NOMO-1 treated with DMSO at 0.1 percent for 48 hours (cell line): Measurements from ENCODE around the gene PPP1R12A.

ENCODE experiments used
- DNase-seq: peaks from one replicate; lab custom pipeline; 2025; ENCODE audit not compliant: unreplicated experiment; lab: John Stamatoyannopoulos, UW

PPP1R12A gene

DNA sequence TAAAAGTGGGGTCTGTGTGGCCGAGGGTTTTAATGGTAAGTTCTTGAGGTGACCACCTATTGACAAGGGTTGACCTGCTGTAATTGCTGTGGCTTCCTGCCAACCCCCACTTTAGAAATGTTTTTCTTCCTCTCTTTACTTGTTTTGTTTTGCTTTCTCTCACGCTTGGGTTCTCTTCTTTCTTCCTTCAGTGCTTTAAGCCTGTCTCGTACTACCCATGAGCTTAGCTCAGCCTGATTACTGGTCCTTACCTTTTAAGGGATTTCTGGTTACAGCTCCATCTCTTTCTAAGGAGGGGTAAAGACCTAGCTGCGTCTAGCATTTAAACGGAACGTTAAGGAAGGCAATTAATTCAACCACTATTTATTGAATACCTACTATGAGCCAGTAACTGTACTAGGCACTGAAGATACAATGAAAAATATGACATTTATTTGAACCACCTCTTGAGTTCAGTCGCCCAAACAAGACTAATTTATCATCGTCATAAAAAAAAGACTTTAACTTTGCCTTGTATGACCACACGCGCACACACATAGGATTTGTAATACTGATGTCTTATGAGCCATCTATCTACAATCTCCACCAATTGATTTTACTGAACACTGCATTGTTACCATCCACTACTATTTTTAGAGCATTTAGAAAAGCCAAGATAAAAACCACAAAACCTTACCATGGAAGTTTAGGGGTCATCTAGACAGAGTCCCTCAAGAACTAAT, 888 bp upstream of the PPP1R12A start:
- DNase-seq = peak; percentile 51

DNA sequence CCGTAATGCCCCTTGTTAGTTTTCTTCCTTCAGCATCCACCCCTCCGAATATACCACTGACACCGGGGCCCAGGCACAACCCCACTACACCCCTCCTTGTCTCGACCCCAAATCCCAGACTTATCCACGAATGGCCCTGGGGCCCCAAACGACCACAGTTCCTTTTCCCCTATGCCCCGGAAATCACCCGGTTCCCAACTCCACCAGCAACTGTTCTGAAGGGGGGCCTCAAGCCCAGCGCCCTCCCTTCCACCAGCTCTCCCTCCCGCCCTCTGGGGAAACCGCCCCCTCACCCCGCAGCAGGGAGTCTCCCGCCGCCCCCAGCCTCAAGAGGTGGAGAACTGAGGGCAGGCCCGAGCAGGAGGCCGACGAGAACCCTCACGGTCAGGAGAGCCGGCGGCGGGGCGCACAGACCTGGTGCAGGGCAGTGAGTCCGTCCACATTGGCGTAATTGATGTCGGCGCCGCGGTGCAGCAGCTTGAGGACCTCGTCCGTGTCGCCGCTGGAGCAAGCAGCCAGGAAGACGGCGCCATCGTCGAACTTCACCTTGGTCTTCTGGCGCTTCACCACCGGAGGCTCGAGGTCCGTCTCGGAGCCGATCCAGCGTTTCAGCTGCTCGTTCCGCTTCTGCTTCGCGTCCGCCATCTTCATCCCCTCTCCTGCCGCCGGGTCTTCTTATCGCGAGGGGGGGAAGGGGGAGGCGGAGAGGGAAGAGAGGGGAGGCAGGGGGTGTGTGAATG, 446 bp downstream of the PPP1R12A start:
- peak; percentile 29 for DNase-seq

DNA sequence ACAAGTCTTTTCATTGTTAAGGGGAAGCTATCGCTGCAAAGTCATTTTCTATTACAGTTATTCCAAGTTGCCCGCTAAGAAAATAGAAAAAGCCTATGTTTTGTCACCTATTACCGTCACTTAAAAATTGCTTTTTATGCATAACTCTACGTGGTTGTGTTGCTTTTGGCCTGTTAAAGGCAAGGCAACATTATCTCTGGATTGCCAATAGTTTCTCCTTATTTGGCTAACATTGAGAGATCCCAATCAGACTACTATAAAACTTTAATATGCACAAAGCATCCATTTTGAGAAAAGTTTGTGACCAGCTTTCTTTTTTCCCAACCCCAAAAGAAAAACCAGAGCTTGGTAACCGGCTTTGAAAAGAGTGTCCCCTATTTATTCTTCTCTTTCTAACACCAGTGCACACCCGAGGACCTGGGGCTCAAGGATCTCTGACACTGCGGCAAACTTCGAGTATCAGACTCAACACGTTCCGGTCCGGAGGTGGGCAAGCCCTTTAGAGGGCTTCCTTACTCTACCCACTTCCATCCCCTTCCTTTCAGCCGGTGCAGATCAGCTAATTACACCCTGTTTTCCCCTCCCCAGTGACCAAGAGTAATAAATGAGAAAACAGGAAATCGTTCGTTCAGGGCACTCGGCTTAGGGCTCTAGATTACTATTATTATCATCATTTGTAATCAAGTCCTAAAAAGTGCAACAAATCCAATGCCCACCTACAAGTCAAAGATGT, 1.2 kb downstream of the PPP1R12A start:
- DNase-seq = peak; percentile 29

DNA sequence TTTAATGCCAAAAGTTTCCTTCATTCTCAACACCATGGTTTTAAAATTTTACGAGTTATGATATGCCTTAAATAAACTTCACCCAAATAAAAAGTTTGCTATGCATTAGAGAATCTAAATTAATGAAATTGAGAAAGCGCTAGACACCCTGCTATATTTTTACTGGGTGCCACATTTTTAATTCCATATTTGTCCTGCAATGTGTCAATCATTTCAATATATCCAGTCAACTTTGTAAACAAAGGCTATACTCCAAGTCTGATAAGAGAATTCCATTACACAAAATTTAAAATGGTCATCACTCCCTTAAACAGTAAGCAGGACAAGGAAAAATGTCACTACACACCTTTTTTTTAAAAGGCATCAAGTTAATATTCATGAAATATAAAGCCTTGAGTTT, 1.9 kb downstream of the PPP1R12A start:
- no peak for DNase-seq

DNA sequence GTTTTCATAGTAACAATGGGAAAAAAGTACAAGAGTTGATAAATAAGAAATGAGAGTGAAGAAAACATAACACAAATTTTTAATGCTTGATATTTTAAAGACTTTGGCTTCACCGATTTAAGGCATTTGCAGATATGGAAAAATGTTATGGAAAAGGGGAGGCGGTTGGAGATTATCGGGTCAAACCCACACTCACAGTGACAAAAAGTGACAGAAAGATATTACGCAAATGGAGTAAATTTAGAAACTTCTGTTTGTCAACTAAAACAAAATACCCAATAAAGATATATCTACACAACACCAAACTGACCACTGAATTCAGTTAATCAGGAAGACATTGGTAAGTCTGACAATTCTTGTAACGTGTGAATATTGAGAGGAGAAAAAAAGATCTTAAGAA, 2.5 kb downstream of the PPP1R12A start:
- no peak for DNase-seq

DNA sequence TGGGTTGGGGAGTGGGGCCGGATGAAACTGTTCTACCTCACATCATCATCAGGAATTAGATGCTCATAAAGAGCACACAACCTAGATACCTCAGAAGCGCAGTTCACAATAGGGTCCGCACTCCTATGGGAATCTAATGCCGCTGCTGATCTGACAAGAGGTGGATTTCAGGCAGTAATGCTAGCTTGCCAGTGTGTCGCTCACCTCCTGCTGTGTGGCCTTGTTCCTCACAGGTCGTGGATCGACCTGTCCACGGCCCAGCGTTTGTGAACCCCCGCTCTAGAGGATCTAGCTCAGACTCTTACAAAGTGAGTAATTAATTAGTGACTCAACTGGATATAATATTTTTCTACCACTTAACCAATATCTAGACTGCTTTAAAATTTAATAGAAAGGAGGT, 5.8 kb downstream of the PPP1R12A start:
- no peak for DNase-seq

DNA sequence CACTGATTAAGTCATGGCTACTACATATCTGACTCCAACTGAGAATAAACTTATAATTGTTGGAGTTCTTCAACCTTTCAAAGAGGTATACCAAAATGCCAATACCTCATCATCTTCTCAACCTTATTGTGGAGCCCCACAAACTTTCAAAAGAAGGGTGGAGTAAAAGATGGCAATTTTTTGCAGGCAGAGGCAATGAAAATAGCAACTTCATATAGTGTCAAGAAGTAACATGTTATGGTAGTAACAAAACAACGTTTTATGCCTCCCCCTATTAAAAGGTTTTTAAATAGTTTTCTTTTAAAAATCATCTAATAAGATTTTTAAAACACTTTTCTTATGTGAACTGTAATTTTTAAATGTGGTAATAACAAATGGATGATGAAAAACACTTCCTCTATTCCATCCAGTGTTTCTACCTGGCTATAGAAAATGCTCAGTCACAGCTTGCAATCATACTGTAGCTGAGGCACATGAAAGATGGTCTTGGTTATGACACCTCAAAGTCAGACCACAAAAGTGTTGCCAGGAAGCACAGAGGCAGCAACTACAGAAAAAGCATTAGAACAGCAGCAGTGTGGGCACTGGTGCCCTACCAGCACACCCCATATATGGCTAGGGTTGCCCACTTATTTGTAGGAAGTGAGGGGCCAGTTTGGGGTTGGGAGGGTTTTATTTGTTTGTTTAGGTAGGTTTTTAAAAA, 7.0 kb downstream of the PPP1R12A start:
- peak; percentile 84 for DNase-seq

DNA sequence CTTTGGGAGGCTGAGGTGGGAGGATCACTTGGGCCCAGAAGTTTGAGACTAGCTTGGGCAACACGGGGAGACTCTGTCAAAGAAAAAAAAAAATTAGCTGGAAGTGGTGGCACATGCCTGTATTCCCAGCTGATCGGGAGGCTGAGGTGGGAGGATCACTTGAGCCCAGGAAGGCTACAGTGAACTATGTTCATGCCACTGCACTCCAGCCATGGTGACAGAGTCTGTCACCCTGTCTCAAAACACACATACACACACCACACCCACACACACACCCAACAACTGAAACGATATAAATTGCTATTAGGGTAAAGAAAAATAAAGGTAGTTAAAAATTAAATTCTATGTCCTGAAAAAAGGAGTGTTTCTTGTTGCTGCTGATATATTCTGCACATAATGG, 7.9 kb downstream of the PPP1R12A start:
- DNase-seq = no peak

DNA sequence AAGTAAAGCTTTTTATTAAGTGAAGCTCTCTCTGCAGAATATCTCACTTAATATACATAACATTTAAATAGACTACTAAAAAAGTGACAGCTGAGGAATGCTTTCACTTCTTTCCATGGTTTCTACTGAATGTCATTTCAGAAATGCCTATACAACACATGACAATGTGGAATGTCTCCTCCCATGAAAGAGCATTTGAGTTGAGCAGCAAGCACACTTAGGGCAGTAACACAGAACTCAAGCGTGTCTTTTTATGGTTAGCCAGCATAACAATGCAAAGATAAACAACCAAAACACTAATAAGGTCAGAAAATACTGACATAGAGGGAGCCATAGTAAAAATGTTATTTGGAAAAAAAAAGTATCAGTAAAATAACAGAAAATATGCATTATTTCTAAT, 9.4 kb downstream of the PPP1R12A start:
- DNase-seq = no peak

DNA sequence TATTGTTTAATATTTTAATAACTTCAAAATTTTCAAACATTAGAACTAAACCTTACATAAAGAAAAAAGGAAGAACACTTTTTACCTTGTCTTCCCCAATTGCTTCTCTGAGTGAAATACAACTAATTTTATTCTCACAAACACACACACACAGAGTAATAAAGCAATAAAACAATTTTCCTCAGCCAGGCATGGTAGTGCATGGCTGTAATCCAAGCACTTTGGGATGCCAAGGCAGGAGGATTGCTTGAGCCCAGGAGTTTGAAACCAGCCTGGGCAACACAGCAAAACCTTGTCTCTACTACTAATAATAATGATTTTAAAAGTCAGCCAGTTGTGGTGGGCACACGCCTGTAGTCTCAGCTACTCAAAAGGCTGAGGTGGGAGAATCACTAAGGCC, 13.1 kb downstream of the PPP1R12A start:
- DNase-seq = no peak

DNA sequence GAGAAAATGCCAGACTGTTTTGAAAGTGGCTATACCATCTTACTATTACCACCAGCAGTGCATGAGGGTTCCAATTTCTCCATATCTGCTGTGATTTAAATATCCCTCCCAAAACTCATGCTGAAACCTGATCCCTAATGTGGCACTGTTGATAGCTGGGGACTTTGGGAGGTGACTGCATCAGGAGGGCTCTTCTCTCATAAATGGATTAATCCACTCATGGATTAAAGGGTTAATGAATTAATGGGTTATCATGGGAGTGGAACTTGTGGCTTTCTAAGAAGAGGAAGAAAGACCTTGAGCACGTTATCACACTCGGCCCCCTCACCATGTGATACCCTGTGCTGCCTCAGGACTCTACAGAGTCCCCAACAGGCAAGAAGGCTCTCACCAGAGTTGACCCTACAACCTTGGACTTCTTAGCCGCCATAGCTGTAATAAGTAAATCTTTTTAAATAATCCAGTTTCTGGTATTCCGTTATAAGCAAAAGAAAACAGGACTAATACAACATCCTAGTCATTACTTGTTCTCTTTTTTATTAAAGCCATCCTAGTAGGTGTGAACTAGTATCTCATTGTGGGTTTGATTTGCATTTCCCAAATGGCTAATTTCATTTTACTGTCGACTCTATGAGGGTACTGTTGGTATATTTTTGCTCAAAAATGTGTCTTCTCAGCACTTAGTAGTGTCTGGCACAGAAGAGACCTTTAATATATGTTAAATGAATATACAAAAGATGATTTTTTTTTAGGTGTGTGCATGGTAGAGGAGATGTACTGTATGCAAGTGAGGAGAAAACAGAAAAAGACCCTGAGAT, 14.3 kb downstream of the PPP1R12A start:
- no peak for DNase-seq

DNA sequence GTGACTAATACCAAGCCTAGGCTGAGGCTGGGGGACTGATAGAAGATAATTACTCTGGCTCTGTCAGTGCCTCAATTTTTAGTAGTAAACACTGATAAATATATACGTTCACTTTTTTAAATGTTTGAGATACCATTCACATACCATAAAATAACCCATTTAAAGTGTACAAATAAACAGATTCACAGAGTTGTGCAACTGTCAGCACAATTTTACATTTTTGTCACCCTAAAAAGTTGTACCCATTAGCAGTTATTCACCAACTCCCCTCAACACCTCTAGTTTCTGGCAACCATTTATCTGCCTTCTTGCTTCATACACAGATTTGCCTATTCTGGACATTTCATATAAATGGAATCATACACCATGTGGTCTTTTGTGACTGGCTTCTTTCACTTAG, 15.1 kb downstream of the PPP1R12A start:
- no peak for DNase-seq

DNA sequence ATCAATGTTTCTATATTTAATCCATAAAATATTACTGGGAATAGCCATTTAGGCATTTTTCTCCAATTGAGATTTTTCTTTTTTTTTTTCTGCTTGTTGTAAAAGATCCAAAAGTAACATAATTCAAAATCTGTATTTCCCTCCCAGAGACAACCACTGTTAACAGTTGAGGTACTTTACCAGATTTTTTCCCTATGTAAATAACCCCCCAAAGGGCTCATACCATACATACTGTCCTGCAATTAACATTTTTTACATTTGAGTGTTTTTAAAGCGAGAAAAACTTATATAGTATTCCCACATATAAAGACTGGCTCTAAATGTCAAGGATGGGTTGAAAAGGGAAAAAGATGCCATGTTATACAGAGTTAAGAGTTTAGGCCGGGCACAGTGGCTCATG, 18.1 kb downstream of the PPP1R12A start:
- no peak for DNase-seq

DNA sequence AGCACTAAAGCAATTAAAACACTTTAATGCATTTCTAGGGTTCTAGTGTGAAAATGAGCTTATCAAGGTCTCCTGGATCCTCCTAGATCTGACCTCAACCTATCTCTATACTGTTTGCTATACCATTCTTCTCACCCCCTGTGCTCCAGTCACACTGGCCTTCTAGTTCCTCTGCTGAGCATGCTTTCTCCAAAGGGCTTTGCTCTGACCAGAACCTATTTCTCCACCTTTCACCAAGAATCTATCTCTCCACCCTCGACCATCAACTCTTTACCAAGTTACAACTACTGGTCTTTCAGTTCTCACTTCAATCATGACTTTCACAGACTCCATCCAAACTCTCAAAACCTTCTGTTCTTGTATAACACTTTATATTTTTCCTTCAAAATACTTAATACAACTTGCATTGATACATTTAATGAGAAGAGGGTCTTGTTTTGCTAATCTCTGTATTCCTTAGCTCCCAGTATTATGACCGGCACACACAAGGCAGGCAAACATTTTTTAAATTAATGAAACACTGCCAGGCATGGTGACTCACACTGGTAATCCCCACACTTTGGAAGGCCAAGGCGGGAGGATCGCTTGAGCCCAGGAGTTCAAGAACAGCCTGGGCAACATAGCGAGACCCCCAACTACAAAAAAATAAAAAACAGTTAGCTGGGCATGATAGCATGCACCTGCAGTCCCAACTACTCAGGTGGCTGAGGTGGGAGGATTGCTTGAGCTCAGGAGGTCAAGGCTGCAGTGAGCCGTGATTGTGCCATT, 22.8 kb downstream of the PPP1R12A start:
- no peak for DNase-seq

DNA sequence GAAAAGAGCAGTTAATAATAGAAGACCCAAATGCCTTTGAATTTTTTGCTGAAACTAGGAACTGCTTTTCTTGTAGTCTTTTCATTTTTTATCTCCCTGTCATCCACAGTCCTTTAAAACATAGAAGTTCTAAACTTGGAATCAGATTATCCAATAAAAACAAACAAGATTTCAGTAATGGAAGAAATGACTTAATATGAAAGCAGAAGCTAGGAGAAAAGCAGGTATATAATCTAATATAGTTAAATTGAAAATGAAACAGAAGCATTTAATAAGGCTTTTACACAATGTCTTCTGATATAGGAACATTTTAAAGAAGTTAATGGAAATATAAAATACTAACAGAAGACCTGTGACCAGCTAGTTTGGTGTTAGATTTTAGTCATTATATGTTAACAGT, 26.5 kb downstream of the PPP1R12A start:
- no peak for DNase-seq

DNA sequence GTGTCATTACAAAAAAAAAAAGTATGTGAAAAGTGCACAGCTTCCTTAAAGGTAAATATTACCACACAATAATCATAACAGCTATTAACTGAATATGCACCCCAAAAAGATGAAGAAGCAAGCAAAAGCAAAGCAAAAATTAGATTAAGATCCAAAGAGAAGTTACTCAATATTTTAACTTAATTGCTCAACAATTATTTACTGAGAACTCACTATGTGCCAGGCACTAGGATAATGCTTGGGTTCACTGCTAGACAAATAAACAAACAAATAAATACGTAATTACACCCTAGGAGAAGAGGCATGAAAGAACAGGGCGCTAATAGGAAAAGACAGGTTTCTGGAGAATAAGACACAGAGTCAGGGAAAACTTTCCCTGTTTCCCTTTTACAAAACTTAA, 33.4 kb downstream of the PPP1R12A start:
- DNase-seq = no peak

DNA sequence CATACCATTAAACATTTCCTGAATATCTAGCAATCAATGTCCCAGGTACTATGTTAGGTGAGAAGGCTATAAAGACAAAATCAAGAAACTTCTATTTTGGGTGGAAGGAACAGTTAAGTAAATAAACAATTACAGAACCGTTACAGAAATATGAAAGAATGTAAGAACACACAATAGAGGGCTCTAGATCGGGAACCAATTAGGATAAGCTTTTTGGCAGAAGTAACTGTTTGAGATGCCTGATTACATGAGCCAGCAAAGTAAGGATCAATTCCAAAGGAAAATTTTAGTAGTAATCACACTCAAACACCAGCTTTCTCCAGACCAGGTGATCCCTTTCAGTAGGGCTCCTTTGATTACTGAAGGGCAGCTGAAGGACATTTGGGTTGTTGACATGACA, 33.9 kb downstream of the PPP1R12A start:
- no peak for DNase-seq

DNA sequence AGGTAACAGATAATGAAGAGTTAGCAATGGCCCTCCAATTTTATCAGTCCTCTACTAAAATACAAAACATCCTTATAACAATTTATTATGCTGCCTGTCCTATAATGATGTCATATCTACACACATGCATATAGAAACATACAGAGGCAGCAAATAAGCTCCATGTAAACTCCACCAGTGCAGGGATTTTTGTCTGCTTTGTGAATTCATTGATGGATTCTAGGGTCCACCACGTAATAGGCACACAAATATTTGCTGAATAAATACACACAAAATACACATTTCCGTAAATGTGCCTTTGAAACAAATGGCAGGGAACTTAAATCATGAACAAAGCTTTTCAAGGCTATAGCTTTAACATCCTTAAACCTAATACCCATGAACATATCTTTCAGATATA, 34.7 kb downstream of the PPP1R12A start:
- no peak for DNase-seq

DNA sequence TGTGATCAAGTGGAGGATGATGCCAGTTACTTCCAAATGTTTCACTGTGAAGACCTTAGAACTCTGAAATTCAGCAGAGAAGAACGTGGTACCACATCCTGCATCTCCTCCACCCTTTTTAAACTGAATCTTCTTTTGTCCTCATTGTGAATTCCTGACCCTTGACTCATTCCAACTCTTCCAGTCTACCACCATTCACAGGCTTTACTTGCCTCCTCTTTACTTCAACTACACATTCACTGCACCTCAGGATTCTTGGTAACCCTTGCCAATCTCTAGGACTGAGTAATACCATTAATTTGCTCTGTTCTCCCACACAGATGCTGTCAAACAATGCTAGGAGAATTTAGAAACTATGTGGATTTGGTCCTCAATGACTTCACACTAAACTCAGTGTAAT, 37.3 kb downstream of the PPP1R12A start:
- DNase-seq = no peak

DNA sequence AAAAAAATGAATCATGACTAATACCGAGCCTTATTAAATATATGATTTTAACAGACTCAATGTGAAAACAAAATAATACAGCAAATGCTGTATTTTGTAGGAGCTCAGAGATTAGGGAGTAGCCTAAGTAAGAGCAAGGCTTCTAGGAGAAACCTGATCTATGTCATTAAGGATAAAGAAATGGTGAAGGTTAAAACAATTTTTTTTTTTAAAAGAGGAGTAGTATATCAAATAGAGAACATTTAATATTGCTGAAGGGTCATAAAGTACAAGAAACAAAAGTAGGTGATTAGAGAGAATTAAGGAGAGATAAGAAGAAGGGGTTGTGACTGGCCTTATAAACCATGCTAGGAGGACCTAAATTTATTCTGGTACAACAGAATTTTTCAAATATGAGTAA, 39.1 kb downstream of the PPP1R12A start:
- no peak for DNase-seq
